HEK293T (cell line): ENCODE measurements around the gene ALOX12B.

ENCODE experiments used
- ARNT ChIP-seq: fragments of 450-650 bp; IDR thresholded peaks from 2 replicates; pipeline ENCODE4 v1.6.1; 2017; ENCODE audit warnings: mild to moderate bottlenecking
- BHLHE40 ChIP-seq: fragments of 450-650 bp; IDR thresholded peaks from 2 replicates; pipeline ENCODE4 v1.6.1; 2016; ENCODE audit warnings: mild to moderate bottlenecking, moderate library complexity, borderline replicate concordance
- FOXA1 ChIP-seq: fragments of 450-650 bp; IDR thresholded peaks from 2 replicates; pipeline ENCODE4 v1.6.1; 2016; ENCODE audit warnings: mild to moderate bottlenecking
- FOXK2 ChIP-seq: fragments of 450-650 bp; IDR thresholded peaks from 2 replicates; pipeline ENCODE4 v1.6.1; 2016; ENCODE audit warnings: mild to moderate bottlenecking
- FOXM1 ChIP-seq: fragments of 450-650 bp; IDR thresholded peaks from 2 replicates; pipeline ENCODE4 v1.6.1; 2017; ENCODE audit warnings: mild to moderate bottlenecking, borderline replicate concordance
- HDGF ChIP-seq: fragments of 450-650 bp; IDR thresholded peaks from 2 replicates; pipeline ENCODE4 v1.6.1; 2017; ENCODE audit warnings: antibody characterized with exemption, borderline replicate concordance
- NFRKB ChIP-seq: fragments of 450-650 bp; IDR thresholded peaks from 2 replicates; pipeline ENCODE4 v1.6.1; 2016; ENCODE audit warnings: mild to moderate bottlenecking, moderate library complexity
- SP1 ChIP-seq: fragments of 450-650 bp; IDR thresholded peaks from 2 replicates; pipeline ENCODE4 v1.6.1; 2017
- TARDBP ChIP-seq: fragments of 450-650 bp; IDR thresholded peaks from 2 replicates; pipeline ENCODE4 v1.6.1; 2016
- ZNF384 ChIP-seq: fragments of 450-650 bp; IDR thresholded peaks from 2 replicates; pipeline ENCODE4 v1.6.1; 2016

GRCh38 chr17:8059131-8059530 is 28.4 kb downstream of the ALOX12B start:
- TF ChIP-seq SP1 = no peak
- TF ChIP-seq TARDBP = no peak
- no peak for TF ChIP-seq FOXM1
- no peak for TF ChIP-seq FOXA1
- TF ChIP-seq HDGF = no peak
- no peak for TF ChIP-seq ZNF384
- TF ChIP-seq ARNT = no peak
- no peak for TF ChIP-seq BHLHE40
- no peak for TF ChIP-seq FOXK2
- TF ChIP-seq NFRKB = no peak
